ENCODE data around the gene PPARD. TPM values are rescaled to one million over a fixed set of nuclear protein-coding genes. Genes with fewer than 3 reads are reported as not detected.

PPARD gene
- polyA plus RNA-seq, 2 of the 4 experiments (the other 2 are of a cell fraction) = 3.8 to 5.9 TPM

- CTCF ChIA-PET = no interaction called here
- peaks cover 29% of the 10 kb centered on the region for H3K4me1 ChIP-seq
- ATAC-seq = no peak
Measured at GRCh38 chr6:35365594-35366203, 23.3 kb downstream of the PPARD start.

More at GRCh38 chr6:35365594-35366203, 23.3 kb downstream of the PPARD start:
- DNase-seq (ENCODE audit: low read depth in 1 of 2, low spot score in 1 of 2) (no peak), FAIRE-seq (no peak)
- H3K4me2 ChIP-seq = no peak overlapping the region
- no peak overlapping the region for H3K4me3 ChIP-seq
- POLR2A ChIA-PET = no interaction called here
- no peak overlapping the region for H3K27ac ChIP-seq
- no peaks in the 10 kb centered on the region for H3K9me3 ChIP-seq
- TF ChIP-seq JUN (IDR thresholded peaks at IDR 0.05) (no peak), RNF2 (IDR thresholded peaks at IDR 0.05; ENCODE audit: borderline replicate concordance, low read depth) (no peak), CEBPB (IDR thresholded peaks at IDR 0.05) (no peak), EHF (CRISPR knock-in tag; IDR thresholded peaks at IDR 0.05) (no peak), NPAS2 (CRISPR knock-in tag; IDR thresholded peaks at IDR 0.05; ENCODE audit: borderline replicate concordance) (no peak), RCOR1 (IDR thresholded peaks at IDR 0.05; ENCODE audit: low read depth, low read length) (no peak), ESRRA (IDR thresholded peaks at IDR 0.05; ENCODE audit: borderline replicate concordance, low read length) (no peak), ZFP36 (IDR thresholded peaks at IDR 0.05; ENCODE audit: borderline replicate concordance, partially characterized antibody) (no peak), FOXS1 (CRISPR knock-in tag; IDR thresholded peaks at IDR 0.05) (no peak), E2F6 (IDR thresholded peaks at IDR 0.05; ENCODE audit: borderline replicate concordance, low read depth) (no peak), HEYL (CRISPR knock-in tag; IDR thresholded peaks at IDR 0.05) (no peak), MAZ (IDR thresholded peaks at IDR 0.05; ENCODE audit: borderline replicate concordance, low read depth, low read length) (no peak), ATOH8 (CRISPR knock-in tag; IDR thresholded peaks at IDR 0.05; ENCODE audit: low read depth) (no peak), NFE2L2 (conservative IDR thresholded peaks at IDR 0.05; ENCODE audit: low read length) (no peak), REST (IDR thresholded peaks at IDR 0.05) (no peak), HES2 (IDR thresholded peaks at IDR 0.05) (no peak), PHF8 (IDR thresholded peaks at IDR 0.05; ENCODE audit: borderline replicate concordance, low read depth) (no peak), CHD4 (IDR thresholded peaks at IDR 0.05; ENCODE audit: borderline replicate concordance) (no peak), BCL3 (IDR thresholded peaks at IDR 0.05) (no peak)
- 79% methylated on average over 6 of the region's 6 CpGs for WGBS (ENCODE audit: missing lambda C conversion rate)
